ENCODE data around the gene USP46.

Gene USP46

GRCh38 chr4:52646741-52647140 lies 12.4 kb downstream of the USP46 start:
- DNase-seq (ENCODE audit: low read depth) = no peak
- TF ChIP-seq CTCF (IDR thresholded peaks at IDR 0.05; ENCODE audit: insufficient read depth, low read depth, low read length, missing control alignments) = no peak
- no peak overlapping the region for H3K4me3 ChIP-seq (ENCODE audit: low read length)

GRCh38 chr4:52646096-52646495 lies 13.0 kb downstream of the USP46 start:
- H3K4me3 ChIP-seq (ENCODE audit: low read length) = no peak overlapping the region
- DNase-seq (ENCODE audit: low read depth) = no peak
- TF ChIP-seq CTCF (IDR thresholded peaks at IDR 0.05; ENCODE audit: insufficient read depth, low read depth, low read length, missing control alignments) = no peak

- no peak for DNase-seq (ENCODE audit: low read depth)
- no peak overlapping the region for H3K4me3 ChIP-seq (ENCODE audit: low read length)
- no peak for TF ChIP-seq CTCF (IDR thresholded peaks at IDR 0.05; ENCODE audit: insufficient read depth, low read depth, low read length, missing control alignments)
Observed at GRCh38 chr4:52645300-52645699, 13.8 kb downstream of the USP46 start.

GRCh38 chr4:52643785-52644244 lies 15.3 kb downstream of the USP46 start:
- peak; percentile 46 for DNase-seq (ENCODE audit: low read depth)
- no peak overlapping the region for H3K4me3 ChIP-seq (ENCODE audit: low read length)
- TF ChIP-seq CTCF (IDR thresholded peaks at IDR 0.05; ENCODE audit: insufficient read depth, low read depth, low read length, missing control alignments) = no peak

- TF ChIP-seq CTCF (IDR thresholded peaks at IDR 0.05; ENCODE audit: insufficient read depth, low read depth, low read length, missing control alignments) = no peak
- no peak for DNase-seq (ENCODE audit: low read depth)
- H3K4me3 ChIP-seq (ENCODE audit: low read length) = no peak overlapping the region
Observed at GRCh38 chr4:52643190-52643589, 15.9 kb downstream of the USP46 start.

GRCh38 chr4:52641854-52642563 lies 17.1 kb downstream of the USP46 start:
- DNase-seq (ENCODE audit: low read depth) = peak; percentile 91
- H3K4me3 ChIP-seq (ENCODE audit: low read length) = no peak overlapping the region
- TF ChIP-seq CTCF (IDR thresholded peaks at IDR 0.05; ENCODE audit: insufficient read depth, low read depth, low read length, missing control alignments) = no peak
